Urinary bladder (tissue), 4 donors: ENCODE measurements around the gene SPEG. TPM values are rescaled to one million over a fixed set of nuclear protein-coding genes. Genes with fewer than 3 reads are reported as not detected.
"Not testable (repeated sequence)": the region's sequence is repeated elsewhere in the genome, so short reads cannot be mapped to it uniquely, and the experiment has no call there.

Experiments used
- DNase-seq: peaks from one replicate; pipeline ENCODE4 v3.0.0-alpha.2; 2015; ENCODE audit errors: extremely low spot score
- H3K27ac ChIP-seq: one replicate; pipeline ENCODE4 v1.5.1; 2013; ENCODE audit warnings: low read depth, mild to moderate bottlenecking, moderate library complexity
- H3K36me3 ChIP-seq: one replicate; pipeline ENCODE4 v1.6.1; 2013; ENCODE audit warnings: mild to moderate bottlenecking, moderate library complexity; ENCODE audit not compliant: insufficient read depth
- H3K4me1 ChIP-seq: one replicate; pipeline ENCODE4 v1.6.1; 2013; ENCODE audit warnings: mild to moderate bottlenecking, moderate library complexity; ENCODE audit not compliant: insufficient read depth
- H3K4me3 ChIP-seq: one replicate; pipeline ENCODE4 v1.5.1; 2013; ENCODE audit warnings: low read depth, low read length
- WGBS: extraction: QIAGEN DNeasy Blood & Tissue Kit; methylation state at CpG from one replicate; pipeline ENCODE4 v1.1.7; 2013; 5-methylcytosine and 5-hydroxymethylcytosine counted together
- polyA plus RNA-seq: library from polyadenylated mRNA; stranded (reverse); fragments of 200-250 nt; gene quantifications from one replicate; pipeline ENCODE4 v1.2.3, GENCODE V29; 2013
- total RNA-seq: library from RNA; depleted of rRNA; stranded (reverse); fragments of >200 nt; gene quantifications from one replicate; pipeline ENCODE4 v1.2.3, GENCODE V29; 2014
- donor health status: healthy with polysubstance abuse.
- donor health status: healthy.

SPEG gene
- total and polyA plus RNA-seq, 2 donors: 31.2 to 226 TPM

- no peaks in the 10 kb centered on the region for H3K4me1 ChIP-seq
- no peak overlapping the region for H3K27ac ChIP-seq
- WGBS: 63% methylated on average over 14 of the region's 14 CpGs
- no peak for DNase-seq
- H3K36me3 ChIP-seq: no peaks in the 10 kb centered on the region
- no peak overlapping the region for H3K4me3 ChIP-seq
These were observed 34.7 kb upstream of the SPEG start for GRCh38 chr2:219399716-219400478.

GRCh38 chr2:219400562-219400961 is 34.1 kb upstream of the SPEG start:
- H3K36me3 ChIP-seq: no peaks in the 10 kb centered on the region
- DNase-seq: no peak
- WGBS: 68% methylated on average over 6 of the region's 6 CpGs
- no peaks in the 10 kb centered on the region for H3K4me1 ChIP-seq
- H3K27ac ChIP-seq: no peak overlapping the region
- no peak overlapping the region for H3K4me3 ChIP-seq

- DNase-seq: no peak
- no peak overlapping the region for H3K4me3 ChIP-seq
- no peaks in the 10 kb centered on the region for H3K4me1 ChIP-seq
- H3K27ac ChIP-seq: no peak overlapping the region
- H3K36me3 ChIP-seq: no peaks in the 10 kb centered on the region
- WGBS: 91% methylated on average over 8 of the region's 8 CpGs
These were observed 33.0 kb upstream of the SPEG start for GRCh38 chr2:219401606-219402005.

GRCh38 chr2:219402665-219403515 is 31.8 kb upstream of the SPEG start:
- Histone ChIP-seq H3K4me3 (no peak overlapping the region), H3K36me3 (no peaks in the 10 kb centered on the region), H3K27ac (no peak overlapping the region), H3K4me1 (no peaks in the 10 kb centered on the region)
- WGBS: 19% methylated on average over 15 of the region's 15 CpGs
- DNase-seq: peak; percentile 71

- WGBS: 86% methylated on average over 9 of the region's 9 CpGs
- no peak overlapping the region for H3K4me3 ChIP-seq
These were observed 30.8 kb upstream of the SPEG start for GRCh38 chr2:219403861-219404260.

GRCh38 chr2:219404291-219404910 is 30.2 kb upstream of the SPEG start:
- no peak for DNase-seq

More at GRCh38 chr2:219403861-219404260, 30.8 kb upstream of the SPEG start:
- Histone ChIP-seq H3K36me3 (no peaks in the 10 kb centered on the region), H3K27ac (no peak overlapping the region), H3K4me1 (no peaks in the 10 kb centered on the region)
- DNase-seq: no peak

GRCh38 chr2:219404954-219405353 is 29.7 kb upstream of the SPEG start:
- Histone ChIP-seq H3K36me3 (no peaks in the 10 kb centered on the region), H3K4me1 (no peaks in the 10 kb centered on the region), H3K4me3 (no peak overlapping the region), H3K27ac (no peak overlapping the region)
- DNase-seq: no peak
- WGBS: 57% methylated on average over 7 of the region's 7 CpGs

More at GRCh38 chr2:219404291-219404910, 30.2 kb upstream of the SPEG start:
- no peaks in the 10 kb centered on the region for H3K4me1 ChIP-seq
- H3K4me3 ChIP-seq: no peak overlapping the region
- WGBS: 61% methylated on average over 10 of the region's 10 CpGs
- no peak overlapping the region for H3K27ac ChIP-seq
- H3K36me3 ChIP-seq: no peaks in the 10 kb centered on the region

- H3K27ac ChIP-seq: no peak overlapping the region
- H3K36me3 ChIP-seq: no peaks in the 10 kb centered on the region
- 60% methylated on average over 9 of the region's 9 CpGs for WGBS
- H3K4me3 ChIP-seq: no peak overlapping the region
- no peaks in the 10 kb centered on the region for H3K4me1 ChIP-seq
- DNase-seq: no peak
These were observed 29.2 kb upstream of the SPEG start for GRCh38 chr2:219405451-219405850.

GRCh38 chr2:219405958-219406860 is 28.4 kb upstream of the SPEG start:
- Histone ChIP-seq H3K27ac (no peak overlapping the region), H3K36me3 (no peaks in the 10 kb centered on the region), H3K4me1 (no peaks in the 10 kb centered on the region), H3K4me3 (no peak overlapping the region)
- DNase-seq: no peak
- 77% methylated on average over 7 of the region's 7 CpGs for WGBS

- H3K4me3 ChIP-seq: no peak overlapping the region
- no peak for DNase-seq
- 46% methylated on average over 3 of the region's 3 CpGs for WGBS
- no peaks in the 10 kb centered on the region for H3K4me1 ChIP-seq
- H3K27ac ChIP-seq: no peak overlapping the region
- H3K36me3 ChIP-seq: no peaks in the 10 kb centered on the region
These were observed 27.8 kb upstream of the SPEG start for GRCh38 chr2:219406861-219407230.

- H3K4me3 ChIP-seq, H3K27ac ChIP-seq, H3K36me3 ChIP-seq, H3K4me1 ChIP-seq, DNase-seq: not testable (repeated sequence)
- WGBS: 73% methylated on average over 5 of the region's 5 CpGs
These were observed 27.3 kb upstream of the SPEG start for GRCh38 chr2:219407343-219407742.

- WGBS: 45% methylated on average over 5 of the region's 5 CpGs
- DNase-seq: no peak
- H3K4me1 ChIP-seq: no peaks in the 10 kb centered on the region
- no peak overlapping the region for H3K4me3 ChIP-seq
- H3K27ac ChIP-seq: no peak overlapping the region
- no peaks in the 10 kb centered on the region for H3K36me3 ChIP-seq
These were observed 26.4 kb upstream of the SPEG start for GRCh38 chr2:219408204-219408603.

GRCh38 chr2:219408631-219409030 is 26.0 kb upstream of the SPEG start:
- no peak for DNase-seq
- H3K27ac ChIP-seq: no peak overlapping the region
- WGBS: 26% methylated on average over 8 of the region's 8 CpGs
- no peak overlapping the region for H3K4me3 ChIP-seq
- H3K4me1 ChIP-seq: no peaks in the 10 kb centered on the region
- no peaks in the 10 kb centered on the region for H3K36me3 ChIP-seq
